Measurements from ENCODE around the gene ZEB2. TPM values are rescaled to one million over a fixed set of nuclear protein-coding genes. Genes with fewer than 3 reads are reported as not detected.

The ZEB2 gene
- total RNA-seq, 1 experiment from 2014 or later, result 28.2 TPM

DNA sequence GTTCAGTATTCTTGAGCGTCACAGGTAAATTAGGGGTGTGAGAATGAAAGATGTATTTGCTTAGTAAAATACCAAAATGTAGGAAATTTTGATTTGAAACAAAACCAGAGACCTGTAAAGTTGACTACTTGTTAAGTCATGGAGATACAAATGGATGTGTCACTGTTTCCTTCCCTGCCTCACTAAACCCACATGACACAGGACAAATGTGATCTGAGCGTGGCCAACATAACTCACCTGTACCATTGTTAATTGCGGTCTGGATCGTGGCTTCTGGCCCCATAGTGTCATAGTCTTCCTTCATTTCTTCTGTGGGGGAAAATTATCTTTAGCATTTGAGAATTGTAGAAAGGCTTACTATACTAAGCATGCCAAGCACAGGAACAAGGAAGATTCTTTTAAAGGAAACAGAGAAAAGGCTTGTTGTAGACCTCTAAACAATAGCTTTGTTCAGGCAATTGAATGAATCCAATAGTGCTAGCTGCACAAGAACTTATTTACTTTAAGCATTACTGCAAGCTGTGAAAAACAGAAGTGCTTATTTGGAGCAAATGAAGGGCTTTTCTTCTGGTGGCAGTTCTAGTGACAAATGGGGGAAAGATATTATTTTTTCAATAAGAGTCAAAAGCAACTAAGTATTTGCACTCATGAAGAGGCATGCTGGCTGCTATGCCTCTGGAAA is 95.2 kb downstream of the ZEB2 start:
- Mint-ChIP-seq H3K27me3 (ENCODE audit: insufficient read depth, unreplicated experiment) (no peaks in the 10 kb centered on the region), H3K4me3 (ENCODE audit: unreplicated experiment) (no peak overlapping the region), H3K9me3 (ENCODE audit: unreplicated experiment) (no peaks in the 10 kb centered on the region), H3K27ac (ENCODE audit: low read depth, unreplicated experiment) (no peak overlapping the region), H3K4me1 (ENCODE audit: insufficient read depth, unreplicated experiment) (peaks cover 14% of the 10 kb centered on the region), H3K36me3 (ENCODE audit: insufficient read depth, unreplicated experiment) (peaks cover 23% of the 10 kb centered on the region)
- ChIA-PET CTCF (interaction anchor here (0.5 to 0.6 kb wide), 2 partner anchors 95 to 1000 kb away, joined by 3 to 4 read pairs; no protein-coding TSS in a partner anchor), POLR2A (no interaction called here)
- BruUV-seq (replicated peaks), result no TSS peak
- TF ChIP-seq, protein P1, sequence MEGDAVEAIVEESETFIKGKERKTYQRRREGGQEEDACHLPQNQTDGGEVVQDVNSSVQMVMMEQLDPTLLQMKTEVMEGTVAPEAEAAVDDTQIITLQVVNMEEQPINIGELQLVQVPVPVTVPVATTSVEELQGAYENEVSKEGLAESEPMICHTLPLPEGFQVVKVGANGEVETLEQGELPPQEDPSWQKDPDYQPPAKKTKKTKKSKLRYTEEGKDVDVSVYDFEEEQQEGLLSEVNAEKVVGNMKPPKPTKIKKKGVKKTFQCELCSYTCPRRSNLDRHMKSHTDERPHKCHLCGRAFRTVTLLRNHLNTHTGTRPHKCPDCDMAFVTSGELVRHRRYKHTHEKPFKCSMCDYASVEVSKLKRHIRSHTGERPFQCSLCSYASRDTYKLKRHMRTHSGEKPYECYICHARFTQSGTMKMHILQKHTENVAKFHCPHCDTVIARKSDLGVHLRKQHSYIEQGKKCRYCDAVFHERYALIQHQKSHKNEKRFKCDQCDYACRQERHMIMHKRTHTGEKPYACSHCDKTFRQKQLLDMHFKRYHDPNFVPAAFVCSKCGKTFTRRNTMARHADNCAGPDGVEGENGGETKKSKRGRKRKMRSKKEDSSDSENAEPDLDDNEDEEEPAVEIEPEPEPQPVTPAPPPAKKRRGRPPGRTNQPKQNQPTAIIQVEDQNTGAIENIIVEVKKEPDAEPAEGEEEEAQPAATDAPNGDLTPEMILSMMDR (IDR thresholded peaks at IDR 0.05; ENCODE audit: unreplicated experiment), result no peak
- intact Hi-C loops (cut with micrococcal nuclease), result no loop called here
- DNase-seq (ENCODE audit: unreplicated experiment), result no peak

DNA sequence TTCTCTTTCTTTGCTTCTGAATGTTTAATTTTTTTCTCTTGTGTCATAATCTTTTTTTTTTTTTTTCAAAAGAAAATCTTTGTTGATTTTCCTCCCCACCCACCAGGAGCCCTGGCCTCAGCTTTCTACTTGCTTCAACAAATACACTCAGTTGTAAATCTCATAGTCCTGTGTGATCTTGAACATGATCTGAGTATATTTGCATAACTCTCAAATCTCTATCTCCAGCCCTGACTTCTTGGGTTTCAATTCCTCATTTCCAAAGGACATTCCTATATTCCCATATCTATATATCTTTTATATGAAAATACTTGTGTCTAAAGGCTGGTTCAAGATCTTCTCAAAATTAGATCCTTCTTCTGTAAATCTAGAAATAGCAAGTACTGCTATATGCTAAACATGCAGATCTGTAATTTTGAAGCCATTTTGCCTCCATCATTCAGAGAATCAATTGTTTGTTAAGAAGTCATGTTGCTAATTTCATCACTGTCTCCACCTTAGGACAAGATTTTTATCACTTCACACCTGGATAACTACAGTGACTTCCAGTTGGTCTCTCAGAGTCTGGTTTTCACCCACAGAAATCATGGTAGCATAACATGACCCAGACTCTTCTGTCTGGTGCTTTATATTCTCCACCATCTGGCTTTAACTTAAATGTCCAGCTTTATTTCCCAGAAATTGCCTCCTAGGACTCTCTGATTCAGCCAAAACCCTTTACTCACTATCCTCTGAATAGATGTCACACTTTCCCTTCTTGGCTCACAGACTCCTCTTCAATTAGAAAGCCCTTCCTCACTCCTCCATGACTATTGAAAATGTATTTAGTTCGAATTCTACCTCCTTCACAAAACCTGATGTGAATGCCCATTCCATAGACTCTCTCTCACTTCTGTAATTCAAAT is 98.1 kb downstream of the ZEB2 start:
- DNase-seq (ENCODE audit: unreplicated experiment), result no peak
- no TSS peak for BruUV-seq (replicated peaks)
- peaks cover 21% of the 10 kb centered on the region for H3K36me3 Mint-ChIP-seq (ENCODE audit: insufficient read depth, unreplicated experiment)
- no peaks in the 10 kb centered on the region for H3K9me3 Mint-ChIP-seq (ENCODE audit: unreplicated experiment)
- H3K27ac Mint-ChIP-seq (ENCODE audit: low read depth, unreplicated experiment), result no peak overlapping the region
- TF ChIP-seq, protein P1 (IDR thresholded peaks at IDR 0.05; ENCODE audit: unreplicated experiment), result no peak
- peaks cover 7% of the 10 kb centered on the region for H3K4me1 Mint-ChIP-seq (ENCODE audit: insufficient read depth, unreplicated experiment)
- no peak overlapping the region for H3K4me3 Mint-ChIP-seq (ENCODE audit: unreplicated experiment)
- intact Hi-C loops (cut with micrococcal nuclease), result no loop called here
- ChIA-PET POLR2A (interaction anchor here (0.6 kb wide), 1 partner anchor 1516 kb away, joined by 3 read pairs; no protein-coding TSS in a partner anchor), CTCF (interaction anchor here (0.7 kb wide), 1 partner anchor 1309 kb away, joined by 3 read pairs; no protein-coding TSS in a partner anchor)
- H3K27me3 Mint-ChIP-seq (ENCODE audit: insufficient read depth, unreplicated experiment), result no peaks in the 10 kb centered on the region

DNA sequence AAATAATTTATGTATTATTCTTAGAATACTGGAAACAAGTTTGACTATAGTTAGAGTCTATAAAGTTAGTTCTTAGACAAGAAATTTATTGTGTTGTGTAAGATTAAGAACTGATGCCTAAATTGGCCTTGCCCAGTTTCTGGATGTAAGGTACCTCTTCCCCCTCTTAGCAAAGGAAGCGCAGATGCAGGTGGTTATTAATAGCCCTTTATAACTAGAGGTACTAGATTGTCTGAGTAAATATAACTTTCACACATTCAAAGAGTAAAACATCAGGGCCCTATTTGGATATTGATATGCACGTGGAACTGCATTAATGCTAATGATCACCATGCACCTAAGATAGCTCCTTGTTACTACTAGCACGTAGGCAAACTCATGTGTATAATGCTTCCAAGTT is 100.7 kb downstream of the ZEB2 start:
- CTCF ChIA-PET, result no interaction called here
- Mint-ChIP-seq H3K36me3 (ENCODE audit: insufficient read depth, unreplicated experiment) (peaks cover 14% of the 10 kb centered on the region), H3K4me1 (ENCODE audit: insufficient read depth, unreplicated experiment) (peaks cover 11% of the 10 kb centered on the region), H3K27ac (ENCODE audit: low read depth, unreplicated experiment) (no peak overlapping the region), H3K27me3 (ENCODE audit: insufficient read depth, unreplicated experiment) (no peaks in the 10 kb centered on the region), H3K4me3 (ENCODE audit: unreplicated experiment) (no peak overlapping the region), H3K9me3 (ENCODE audit: unreplicated experiment) (no peaks in the 10 kb centered on the region)
- DNase-seq (ENCODE audit: unreplicated experiment), result no peak
- intact Hi-C loops (cut with micrococcal nuclease), result no loop called here
- TF ChIP-seq, protein P1 (IDR thresholded peaks at IDR 0.05; ENCODE audit: unreplicated experiment), result no peak
- POLR2A ChIA-PET, result no interaction called here
- no TSS peak for BruUV-seq (replicated peaks)

DNA sequence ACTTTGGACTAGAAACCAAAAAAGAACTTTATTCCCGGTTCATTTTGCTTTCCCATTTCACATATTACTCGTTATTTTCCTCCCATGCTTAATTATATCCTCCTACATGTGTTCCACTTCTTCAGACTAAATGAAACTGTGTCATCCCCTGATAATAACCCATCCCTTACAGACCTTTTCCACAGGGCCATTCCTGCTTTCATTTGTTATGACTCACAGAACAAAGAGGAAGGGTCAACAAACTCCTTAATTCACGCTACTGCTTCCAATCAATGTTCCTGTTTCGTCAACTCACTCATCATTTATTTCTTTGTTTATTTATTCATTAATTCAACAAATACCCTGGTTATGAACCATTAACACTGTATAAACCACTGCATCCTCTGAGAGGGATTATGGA is 104.5 kb downstream of the ZEB2 start:
- H3K9me3 Mint-ChIP-seq (ENCODE audit: unreplicated experiment), result no peaks in the 10 kb centered on the region
- peak overlapping the region; percentile 76 for H3K27ac Mint-ChIP-seq (ENCODE audit: low read depth, unreplicated experiment)
- peaks cover 21% of the 10 kb centered on the region for H3K4me1 Mint-ChIP-seq (ENCODE audit: insufficient read depth, unreplicated experiment)
- no peak overlapping the region for H3K4me3 Mint-ChIP-seq (ENCODE audit: unreplicated experiment)
- ChIA-PET POLR2A (no interaction called here), CTCF (interaction anchor here (0.6 kb wide), 1 partner anchor 10 kb away, joined by 4 read pairs; no protein-coding TSS in a partner anchor)
- TF ChIP-seq, protein P1 (IDR thresholded peaks at IDR 0.05; ENCODE audit: unreplicated experiment), result no peak
- BruUV-seq (replicated peaks), result no TSS peak
- peaks cover 5% of the 10 kb centered on the region for H3K36me3 Mint-ChIP-seq (ENCODE audit: insufficient read depth, unreplicated experiment)
- no peaks in the 10 kb centered on the region for H3K27me3 Mint-ChIP-seq (ENCODE audit: insufficient read depth, unreplicated experiment)
- intact Hi-C loops (cut with micrococcal nuclease), result loop anchor here (2.0 kb wide), 1 partner anchor 101 kb away; no protein-coding TSS in a partner anchor
- DNase-seq (ENCODE audit: unreplicated experiment), result no peak
